Measurements from ENCODE around the gene ZNRF2. TPM values are rescaled to one million over a fixed set of nuclear protein-coding genes. Genes with fewer than 3 reads are reported as not detected.

Gene ZNRF2
- total and polyA plus RNA-seq, 2 of the 4 experiments (the other 2 are of a cell fraction), result 0.31 to 0.54 TPM

GRCh38 chr7:30371321-30371720 lies 86.9 kb downstream of the ZNRF2 start:
- H3K9me3 ChIP-seq (ENCODE audit: control insufficient read depth, insufficient read depth, low read length), result no peaks in the 10 kb centered on the region
- H3K4me3 ChIP-seq (ENCODE audit: insufficient read depth, low read depth, low read length), result no peak overlapping the region
- no peaks in the 10 kb centered on the region for H3K79me1 ChIP-seq (ENCODE audit: low read depth in 1 of 2, low read length in 2 of 2)
- TF ChIP-seq POLR2A (IDR thresholded peaks at IDR 0.05; ENCODE audit: low read depth, low read length) (no peak), RCOR1 (IDR thresholded peaks at IDR 0.05; ENCODE audit: insufficient replicate concordance, low read length) (no peak), ELK1 (IDR thresholded peaks at IDR 0.05; ENCODE audit: borderline replicate concordance, low read depth, low read length) (no peak), MAFK (IDR thresholded peaks at IDR 0.05; ENCODE audit: low read depth, low read length) (no peak), MXI1 (IDR thresholded peaks at IDR 0.05; ENCODE audit: borderline replicate concordance, low read depth, low read length) (no peak), CTCF (conservative IDR thresholded peaks at IDR 0.05; ENCODE audit: low read depth, low read length) (no peak), CEBPB (IDR thresholded peaks at IDR 0.05; ENCODE audit: low read depth, low read length) (no peak), USF2 (IDR thresholded peaks at IDR 0.05; ENCODE audit: low read depth, low read length) (no peak), RFX5 (IDR thresholded peaks at IDR 0.05; ENCODE audit: low read depth, low read length) (no peak), SMC3 (IDR thresholded peaks at IDR 0.05; ENCODE audit: low read depth, low read length) (no peak), FOS (IDR thresholded peaks at IDR 0.05; ENCODE audit: low read depth, low read length) (no peak), NFE2L2 (IDR thresholded peaks at IDR 0.05; ENCODE audit: low read depth, low read length) (no peak), CHD1 (IDR thresholded peaks at IDR 0.05; ENCODE audit: low read depth, low read length) (no peak), BHLHE40 (IDR thresholded peaks at IDR 0.05; ENCODE audit: low read depth, low read length) (no peak)
- no peak for DNase-seq
- no peak overlapping the region for H3K56ac ChIP-seq (ENCODE audit: extremely low read depth, insufficient read depth, low read length)
- no peak overlapping the region for H3K9ac ChIP-seq (ENCODE audit: low read depth, low read length)
- no peak overlapping the region for H2AFZ ChIP-seq (replicated peaks; ENCODE audit: low read length, poor library complexity)
- H3K4me2 ChIP-seq (ENCODE audit: low read depth, low read length), result no peak overlapping the region
- in situ Hi-C loops (cut with MboI; ENCODE audit: low sequenced_read_pairs), result no loop called here
- no peaks in the 10 kb centered on the region for H4K20me1 ChIP-seq (ENCODE audit: insufficient read depth, low read length)
- H3K18ac ChIP-seq (ENCODE audit: low read depth, low read length), result no peak overlapping the region
- H4K91ac ChIP-seq (ENCODE audit: insufficient read depth, low read depth, low read length), result no peak overlapping the region
- H3K4me1 ChIP-seq (ENCODE audit: control insufficient read depth, insufficient read depth, low read length), result peaks cover 1% of the 10 kb centered on the region; the same call in 1 of the 2 replicates
- no peaks in the 10 kb centered on the region for H3K27me3 ChIP-seq (ENCODE audit: control insufficient read depth, insufficient read depth, low read length)
- no peak overlapping the region for H4K5ac ChIP-seq (ENCODE audit: low read depth, low read length)
- no peak overlapping the region for H3K27ac ChIP-seq (ENCODE audit: insufficient read depth, low read length)
- no peak overlapping the region for H4K8ac ChIP-seq (ENCODE audit: low read depth in 2 of 2, low read length in 2 of 2)
- H2BK20ac ChIP-seq (ENCODE audit: low read depth, low read length), result no peak overlapping the region
- BruUV-seq (replicated peaks), result no TSS peak
- H2BK15ac ChIP-seq (ENCODE audit: low read depth, low read length), result no peak overlapping the region
- WGBS, 2 experiments (ENCODE audit: extremely low coverage in 2 of 2, insufficient read length in 1 of 2), result 100% methylated on average over 3 of the region's 5 CpGs; no CpG with 5 or more reads in 1 of the 2 experiments
- no peak for ATAC-seq (ENCODE audit: low read depth)
- H2AK5ac ChIP-seq (ENCODE audit: low read depth, low read length), result no peak overlapping the region
- no peak overlapping the region for H2BK120ac ChIP-seq (ENCODE audit: low read depth, low read length)
- no peaks in the 10 kb centered on the region; the same call in 1 of the 2 replicates for H3K9me1 ChIP-seq (ENCODE audit: insufficient read depth, low read length)
- H2AK9ac ChIP-seq (replicated peaks; ENCODE audit: low read depth, low read length, poor library complexity), result no peak overlapping the region
- dilution Hi-C loops (cut with HindIII; ENCODE audit: low sequenced_read_pairs, unreplicated experiment), result no loop called here
- no peak overlapping the region for H2BK5ac ChIP-seq (ENCODE audit: low read depth, low read length, poor library complexity, severe bottlenecking)
- no peaks in the 10 kb centered on the region for H3K36me3 ChIP-seq (ENCODE audit: control insufficient read depth, insufficient read depth, low read length)
- intact Hi-C loops (cut with micrococcal nuclease), result no loop called here
- no peak overlapping the region for H3K14ac ChIP-seq (replicated peaks; ENCODE audit: low read depth, low read length)
- POLR2A ChIA-PET (ENCODE audit: unreplicated experiment), result no interaction called here
- H3K4ac ChIP-seq (ENCODE audit: low read depth, low read length), result no peak overlapping the region
- H3K23ac ChIP-seq (ENCODE audit: low read depth, low read length), result no peak overlapping the region
- CTCF ChIA-PET, result no interaction called here

All from IMR-90 (cell line).